Adrenal gland (tissue), 5 donors: Measurements from ENCODE around the gene FOXC2.
"Not testable (repeated sequence)": the region's sequence is repeated elsewhere in the genome, so short reads cannot be mapped to it uniquely, and the experiment has no call there.

Experiments used
- CTCF ChIP-seq, 6 experiments: fragments of 450-650 bp in 4 of 6; fragments of 200-600 bp in 2 of 6; sonication (generic) in 1 of 6; IDR thresholded peaks; 1 replicate in 5 of 6; 2 replicates in 1 of 6; pipeline versions ENCODE4 v1.5.1 to v1.8.0; 2016 to 2021; ENCODE audit warnings: antibody characterized with exemption in 6 of 6, mild to moderate bottlenecking in 2 of 6, moderate library complexity in 1 of 6
- POLR2A ChIP-seq, 2 donors: fragments of 450-650 bp; IDR thresholded peaks; one replicate each; pipeline ENCODE4 v1.6.1; 2017; ENCODE audit warnings: antibody characterized with exemption in 2 of 2, mild to moderate bottlenecking in 2 of 2, moderate library complexity in 1 of 2
- donor health status: DM: no; HTN: no; CAD: no.

GRCh38 chr16:86587955-86588354 is 21.3 kb downstream of the FOXC2 start:
- not testable (repeated sequence) for TF ChIP-seq CTCF, POLR2A (IDR thresholded peaks at IDR 0.05)
